Ectodermal cell (in vitro differentiated cells): ENCODE measurements around the gene LRRC1.

ENCODE experiments used
- H3K27ac ChIP-seq: 2 replicates; pipeline ENCODE4 v1.7.0; 2013; ENCODE audit warnings: mild to moderate bottlenecking, low read depth, low read length; ENCODE audit not compliant: insufficient read depth, poor library complexity, severe bottlenecking
- H3K27me3 ChIP-seq: 2 replicates; pipeline ENCODE4 v1.7.0; 2013; ENCODE audit warnings: mild to moderate bottlenecking, low read length; ENCODE audit not compliant: insufficient read depth, control insufficient read depth, poor library complexity, severe bottlenecking
- H3K36me3 ChIP-seq: one replicate; pipeline ENCODE4 v1.7.0; 2013; ENCODE audit warnings: low read length; ENCODE audit not compliant: control insufficient read depth, insufficient read depth
- H3K4me1 ChIP-seq: one replicate; pipeline ENCODE4 v1.7.0; 2013; ENCODE audit warnings: low read length; ENCODE audit not compliant: control insufficient read depth, insufficient read depth
- H3K4me3 ChIP-seq: 2 replicates; pipeline ENCODE4 v1.7.0; 2013; ENCODE audit warnings: low read depth, low read length, control low read depth; ENCODE audit not compliant: insufficient read depth
- H3K9me3 ChIP-seq: 2 replicates; pipeline ENCODE4 v1.7.0; 2013; ENCODE audit warnings: mild to moderate bottlenecking, low read length, moderate library complexity; ENCODE audit not compliant: control insufficient read depth
- WGBS, 2 experiments: methylation state at CpG; one replicate each; pipeline ENCODE4 v1.1.7; 2013; ENCODE audit warnings: missing lambda C conversion rate in 2 of 2; 5-methylcytosine and 5-hydroxymethylcytosine counted together

The LRRC1 gene

DNA sequence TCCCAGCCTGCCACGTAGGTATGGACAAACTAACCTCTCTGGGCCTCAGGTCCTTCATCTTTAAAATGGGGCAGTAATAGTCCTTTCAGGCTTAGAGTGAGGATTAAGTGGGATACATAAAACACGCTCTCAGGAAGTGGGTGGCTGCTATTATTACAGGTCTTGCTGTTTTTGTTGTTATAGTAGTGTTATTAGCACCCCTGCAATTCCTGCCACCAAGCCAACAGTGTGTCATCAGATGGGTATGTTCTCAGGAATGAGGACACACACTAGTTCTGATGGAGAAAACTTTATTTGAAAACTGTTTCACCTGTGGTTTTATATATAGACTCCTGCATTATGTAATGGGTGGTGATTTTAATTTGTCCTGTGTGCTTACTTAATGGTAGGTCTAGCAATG is 131.7 kb downstream of the LRRC1 start:
- 89 to 95% methylated on average over 2 of the region's 2 CpGs for WGBS, 2 experiments
- Histone ChIP-seq H3K27ac (no peak overlapping the region), H3K4me1 (no peaks in the 10 kb centered on the region), H3K36me3 (no peaks in the 10 kb centered on the region), H3K9me3 (no peaks in the 10 kb centered on the region), H3K27me3 (no peaks in the 10 kb centered on the region), H3K4me3 (no peak overlapping the region)

DNA sequence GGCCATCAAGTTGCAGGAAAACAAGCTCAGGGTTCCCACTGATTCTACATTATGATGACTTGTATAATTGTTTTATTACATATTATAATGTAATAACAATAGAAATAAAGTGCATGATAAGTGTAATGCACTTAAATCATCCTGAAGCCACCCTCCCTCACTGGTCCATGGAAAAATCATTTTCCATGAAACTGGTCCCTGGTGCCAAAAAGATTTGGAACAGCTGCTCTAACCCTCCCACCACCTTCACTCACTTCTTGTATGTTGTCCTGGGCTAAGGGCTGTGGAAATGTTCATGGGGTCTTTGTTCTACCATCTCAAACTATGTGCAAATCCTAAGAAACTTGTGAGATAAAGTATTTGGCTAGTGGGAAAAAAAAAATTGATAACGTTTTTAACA is 133.8 kb downstream of the LRRC1 start:
- Histone ChIP-seq H3K36me3 (no peaks in the 10 kb centered on the region), H3K27me3 (no peaks in the 10 kb centered on the region), H3K27ac (no peak overlapping the region), H3K4me1 (no peaks in the 10 kb centered on the region), H3K4me3 (no peak overlapping the region), H3K9me3 (no peaks in the 10 kb centered on the region)
- WGBS, 2 experiments = 95 to 97% methylated on average over 1 of the region's 1 CpG

DNA sequence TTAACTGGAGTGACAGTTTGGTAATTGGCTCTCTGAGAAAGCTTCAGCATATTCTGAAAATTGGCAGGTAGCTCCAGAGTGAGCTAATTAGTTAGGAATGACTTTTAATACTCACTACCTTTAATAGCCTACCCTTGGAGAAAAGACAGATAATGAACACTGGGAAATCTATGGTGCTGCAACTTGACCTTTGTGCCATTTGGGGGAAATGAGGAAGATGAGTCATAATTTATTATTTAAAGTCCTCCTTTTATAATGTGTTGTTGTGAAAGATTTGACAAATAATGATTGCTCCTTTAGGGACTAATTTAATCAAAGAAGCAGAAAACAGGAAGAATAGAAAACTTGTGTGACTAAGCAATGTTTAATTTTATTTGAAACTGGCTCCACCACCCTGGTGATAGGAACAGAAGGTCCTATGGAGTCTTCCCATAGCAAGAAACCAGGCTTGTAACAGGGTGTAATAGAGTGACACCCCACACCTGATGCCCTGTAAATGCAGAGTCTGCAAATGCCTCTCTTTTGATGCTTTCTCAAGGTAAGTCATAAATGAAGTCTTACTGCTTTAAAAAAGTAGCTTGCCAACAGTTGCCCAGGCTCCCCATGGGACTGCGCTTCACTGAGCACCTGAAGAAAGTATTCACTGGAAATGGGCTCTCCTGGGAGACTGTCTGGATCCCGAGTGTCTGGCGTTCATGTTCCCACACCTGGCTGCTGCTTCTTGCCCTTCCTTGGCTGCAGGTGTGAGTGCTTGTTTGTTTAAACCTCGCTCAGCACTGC is 134.4 kb downstream of the LRRC1 start:
- 95 to 97% methylated on average over 4 of the region's 4 CpGs for WGBS, 2 experiments
- H3K4me3 ChIP-seq = no peak overlapping the region

DNA sequence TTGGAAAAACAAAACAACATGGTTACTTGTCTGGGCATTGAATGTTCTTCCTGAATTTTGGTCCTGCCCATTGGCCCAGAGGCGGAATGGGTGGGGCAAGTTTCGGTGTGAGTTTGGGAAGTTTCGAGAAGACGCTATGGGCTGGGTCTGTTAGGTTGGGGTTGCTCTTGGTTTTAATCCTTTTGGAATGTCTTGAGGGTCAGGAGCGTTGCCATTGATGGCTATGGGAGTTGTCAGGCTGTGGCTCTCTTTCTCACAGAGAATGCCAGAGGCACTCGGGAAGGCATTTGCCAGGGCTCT is 135.0 kb downstream of the LRRC1 start:
- WGBS, 2 experiments = 93 to 95% methylated on average over 6 of the region's 6 CpGs

More for the DNA sequence above, 134.4 kb downstream of the LRRC1 start:
- no peaks in the 10 kb centered on the region for H3K36me3 ChIP-seq
- no peak overlapping the region for H3K27ac ChIP-seq
- H3K4me1 ChIP-seq = no peaks in the 10 kb centered on the region
- H3K9me3 ChIP-seq = no peaks in the 10 kb centered on the region
- no peaks in the 10 kb centered on the region for H3K27me3 ChIP-seq

DNA sequence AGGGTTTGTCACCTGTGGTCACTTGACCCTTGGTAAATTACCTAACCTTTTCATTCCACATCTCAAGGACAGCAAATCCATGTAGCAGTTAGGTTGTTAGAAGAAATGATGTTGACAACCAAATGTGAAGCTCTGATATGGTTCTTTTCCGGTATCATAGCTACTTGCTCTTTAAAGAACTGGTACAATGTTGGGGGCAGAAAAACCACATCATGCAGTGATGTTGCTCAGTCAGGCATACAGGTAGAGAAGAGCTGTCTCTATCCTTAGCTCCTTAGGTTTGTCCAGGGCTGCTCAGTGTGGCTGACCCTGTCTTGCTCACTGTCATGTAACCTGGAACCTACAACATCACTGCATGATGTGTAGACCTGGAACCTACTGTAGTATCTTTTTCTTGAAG is 135.5 kb downstream of the LRRC1 start:
- Histone ChIP-seq H3K4me3 (no peak overlapping the region), H3K27ac (no peak overlapping the region), H3K9me3 (no peaks in the 10 kb centered on the region), H3K4me1 (no peaks in the 10 kb centered on the region), H3K27me3 (no peaks in the 10 kb centered on the region), H3K36me3 (no peaks in the 10 kb centered on the region)
- WGBS, 2 experiments = 93 to 97% methylated on average over 1 of the region's 1 CpG

More for the DNA sequence above, 135.0 kb downstream of the LRRC1 start:
- no peaks in the 10 kb centered on the region for H3K36me3 ChIP-seq
- H3K4me3 ChIP-seq = no peak overlapping the region
- H3K27ac ChIP-seq = no peak overlapping the region
- no peaks in the 10 kb centered on the region for H3K9me3 ChIP-seq
- H3K27me3 ChIP-seq = no peaks in the 10 kb centered on the region
- H3K4me1 ChIP-seq = no peaks in the 10 kb centered on the region

DNA sequence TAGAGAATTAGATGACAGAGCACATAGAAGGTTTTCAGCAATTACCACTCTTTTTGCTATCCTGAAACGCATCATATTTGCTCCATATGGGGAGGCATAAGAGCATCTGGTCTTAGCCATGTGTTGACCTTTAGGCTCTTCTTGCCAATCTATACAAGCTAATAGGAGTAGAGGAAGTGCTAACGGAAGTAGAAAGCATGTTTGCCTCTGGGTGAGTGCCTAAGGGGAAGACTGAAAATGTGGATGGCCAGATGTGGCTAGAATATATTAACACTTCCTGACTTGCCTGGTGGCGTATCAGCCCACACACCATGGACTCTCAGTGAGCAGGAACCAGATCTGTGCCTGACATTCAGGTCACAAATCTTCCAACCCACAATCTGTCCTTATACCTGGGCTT is 136.3 kb downstream of the LRRC1 start:
- no peak overlapping the region for H3K27ac ChIP-seq
- H3K4me3 ChIP-seq = no peak overlapping the region
- H3K4me1 ChIP-seq = no peaks in the 10 kb centered on the region
- WGBS, 2 experiments = 92 to 94% methylated on average over 3 of the region's 3 CpGs
- H3K9me3 ChIP-seq = no peaks in the 10 kb centered on the region
- H3K36me3 ChIP-seq = no peaks in the 10 kb centered on the region
- no peaks in the 10 kb centered on the region for H3K27me3 ChIP-seq

DNA sequence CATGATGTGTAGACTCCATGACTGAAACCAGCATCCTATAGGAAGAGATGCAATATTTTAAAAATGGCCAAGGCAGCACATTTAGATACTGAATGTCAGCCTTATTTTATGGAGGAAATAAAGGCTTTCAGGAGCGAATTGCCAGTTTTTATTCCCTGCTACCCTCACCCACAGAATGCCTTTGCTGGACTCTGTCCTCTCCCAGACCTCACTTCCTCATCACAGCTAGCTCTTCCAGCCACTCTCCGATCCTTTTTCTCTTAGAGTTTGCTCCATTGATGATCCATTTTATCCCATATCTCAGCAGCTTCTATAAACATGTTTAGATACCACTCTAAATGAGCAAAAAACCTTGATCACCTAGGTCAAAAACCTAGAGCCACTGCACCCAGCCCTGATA is 137.7 kb downstream of the LRRC1 start:
- H3K27me3 ChIP-seq = no peaks in the 10 kb centered on the region
- no peaks in the 10 kb centered on the region for H3K36me3 ChIP-seq
- no peak overlapping the region for H3K4me3 ChIP-seq
- no peaks in the 10 kb centered on the region for H3K4me1 ChIP-seq
- no peak overlapping the region for H3K27ac ChIP-seq
- H3K9me3 ChIP-seq = no peaks in the 10 kb centered on the region
- WGBS, 2 experiments = 93 to 94% methylated on average over 2 of the region's 2 CpGs

DNA sequence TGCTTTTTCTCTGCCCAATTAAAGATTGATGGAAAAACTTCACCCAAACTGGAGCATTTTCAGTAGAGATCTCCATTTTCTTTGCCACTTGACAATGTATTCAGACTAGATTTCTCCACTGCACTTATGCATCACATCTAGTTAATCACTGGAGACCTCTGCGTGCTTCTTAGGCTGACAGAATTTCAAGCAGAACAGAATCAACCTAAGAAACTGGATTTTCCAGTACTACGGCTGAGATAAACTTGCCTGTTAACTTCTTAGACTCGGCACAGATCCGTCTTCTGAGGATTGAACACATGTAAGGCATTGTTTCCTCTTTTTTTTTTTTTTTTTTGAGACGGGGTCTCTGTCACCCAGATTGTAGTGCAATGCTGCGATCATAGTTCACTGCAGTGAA is 139.2 kb downstream of the LRRC1 start:
- Histone ChIP-seq H3K9me3 (no peaks in the 10 kb centered on the region), H3K4me3 (no peak overlapping the region), H3K36me3 (no peaks in the 10 kb centered on the region), H3K27me3 (no peaks in the 10 kb centered on the region), H3K27ac (no peak overlapping the region), H3K4me1 (no peaks in the 10 kb centered on the region)
- 92 to 99% methylated on average over 6 of the region's 6 CpGs for WGBS, 2 experiments

DNA sequence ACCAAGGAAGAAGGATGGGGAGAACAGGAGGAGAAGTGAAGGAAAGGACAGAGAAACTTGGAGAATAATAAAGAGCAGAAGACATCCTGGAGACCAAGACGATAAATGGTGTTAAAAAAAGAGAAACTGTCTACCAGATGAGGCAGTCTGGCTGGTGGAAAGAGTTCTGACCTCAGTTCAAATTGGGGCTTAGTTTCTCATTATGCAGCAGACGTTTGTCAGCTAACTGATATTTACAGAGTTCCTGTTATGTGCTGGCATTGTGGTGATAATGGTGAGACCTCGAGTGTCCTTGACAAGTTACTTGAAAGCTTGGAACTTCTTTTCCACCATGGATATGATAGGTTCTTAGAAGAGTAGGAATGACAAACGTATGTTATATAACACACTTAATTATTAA is 142.7 kb downstream of the LRRC1 start:
- H3K27ac ChIP-seq = no peak overlapping the region
- H3K27me3 ChIP-seq = no peaks in the 10 kb centered on the region
- no peaks in the 10 kb centered on the region for H3K4me1 ChIP-seq
- WGBS, 2 experiments = 79 to 92% methylated on average over 3 of the region's 4 CpGs
- H3K36me3 ChIP-seq = no peaks in the 10 kb centered on the region
- H3K9me3 ChIP-seq = no peaks in the 10 kb centered on the region
- H3K4me3 ChIP-seq = no peak overlapping the region

DNA sequence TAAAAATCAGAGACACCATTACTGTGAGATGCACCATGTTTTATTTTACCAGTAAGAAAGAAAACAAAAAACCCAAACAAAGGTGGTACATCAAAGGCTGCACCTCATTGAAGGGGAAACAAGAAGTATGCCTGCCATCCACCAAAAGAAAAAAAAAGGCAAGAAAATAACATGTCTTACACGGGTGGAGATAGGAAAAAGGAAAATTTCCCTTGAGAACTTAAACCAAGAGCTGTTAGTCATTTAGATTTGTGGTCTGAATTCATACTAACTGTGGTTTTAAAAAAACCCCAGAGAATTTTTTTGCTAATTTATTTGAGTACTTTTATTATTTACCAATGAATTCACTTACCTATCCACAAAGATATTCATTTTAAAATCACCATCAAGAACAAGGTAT is 144.0 kb downstream of the LRRC1 start:
- Histone ChIP-seq H3K4me3 (no peak overlapping the region), H3K4me1 (no peaks in the 10 kb centered on the region), H3K27ac (no peak overlapping the region), H3K9me3 (no peaks in the 10 kb centered on the region), H3K27me3 (no peaks in the 10 kb centered on the region), H3K36me3 (no peaks in the 10 kb centered on the region)
- 86 to 100% methylated on average over 1 of the region's 1 CpG for WGBS, 2 experiments

DNA sequence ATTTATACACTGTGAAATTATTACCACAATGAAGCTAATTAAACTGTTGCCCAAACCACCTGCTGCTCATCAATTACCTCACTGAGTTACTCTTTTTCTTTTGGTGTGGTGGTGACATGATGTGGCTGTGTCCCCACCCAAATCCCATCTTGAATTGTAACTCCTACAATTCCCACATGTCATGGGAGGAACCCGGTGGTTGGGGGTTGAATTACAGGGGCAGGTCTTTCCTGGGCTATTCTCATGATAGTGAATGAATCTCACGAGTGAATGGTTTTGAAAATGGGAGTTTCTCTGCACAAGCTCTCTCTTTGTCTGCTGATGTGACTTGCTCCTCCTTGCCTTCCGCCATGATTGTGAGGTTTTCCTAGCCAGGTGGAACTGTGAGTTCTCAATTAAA is 145.0 kb downstream of the LRRC1 start:
- no peaks in the 10 kb centered on the region for H3K9me3 ChIP-seq
- no peak overlapping the region for H3K4me3 ChIP-seq
- H3K27me3 ChIP-seq = no peaks in the 10 kb centered on the region
- H3K4me1 ChIP-seq = no peaks in the 10 kb centered on the region
- WGBS, 2 experiments = 91 to 96% methylated on average over 3 of the region's 3 CpGs
- H3K27ac ChIP-seq = no peak overlapping the region
- H3K36me3 ChIP-seq = no peaks in the 10 kb centered on the region
